Nephron progenitor cell (in vitro differentiated cells): ENCODE results near the gene VWA8.

ENCODE experiments used
- DNase-seq: peaks from one replicate; pipeline ENCODE4 v3.0.0; 2021
- H3K27ac Mint-ChIP-seq: 2 replicates; pipeline ENCODE4 v1.8.0; 2021; ENCODE audit warnings: mild to moderate bottlenecking, moderate library complexity, mixed read lengths
- H3K27me3 Mint-ChIP-seq: 2 replicates; pipeline ENCODE4 v1.8.0; 2021; ENCODE audit warnings: mild to moderate bottlenecking, low read depth, mixed read lengths; ENCODE audit not compliant: poor library complexity
- H3K36me3 Mint-ChIP-seq: 2 replicates; pipeline ENCODE4 v1.8.0; 2021; ENCODE audit warnings: low read depth, mixed read lengths
- H3K4me1 Mint-ChIP-seq: 2 replicates; pipeline ENCODE4 v1.8.0; 2021; ENCODE audit warnings: mixed read lengths
- H3K4me3 Mint-ChIP-seq: 2 replicates; pipeline ENCODE4 v1.8.0; 2021; ENCODE audit warnings: mild to moderate bottlenecking, moderate library complexity, mixed read lengths
- H3K9me3 Mint-ChIP-seq: 2 replicates; pipeline ENCODE4 v1.8.0; 2021; ENCODE audit warnings: mild to moderate bottlenecking, moderate library complexity, mixed read lengths
- CTCF ChIP-seq: fragments of 200-600 bp; sonication (generic); IDR thresholded peaks from 2 replicates; pipeline ENCODE4 v1.5.0; 2021; ENCODE audit warnings: antibody characterized with exemption

VWA8 gene

GRCh38 chr13:41694545-41695301 lies 266.2 kb downstream of the VWA8 start:
- H3K27ac Mint-ChIP-seq, result peak overlapping the region; percentile 90
- peaks cover 26% of the 10 kb centered on the region for H3K36me3 Mint-ChIP-seq
- no peak for TF ChIP-seq CTCF
- peak overlapping the region; percentile 67 for H3K4me3 Mint-ChIP-seq
- DNase-seq, result no peak
- no peaks in the 10 kb centered on the region for H3K9me3 Mint-ChIP-seq
- no peaks in the 10 kb centered on the region for H3K27me3 Mint-ChIP-seq
- H3K4me1 Mint-ChIP-seq, result peaks cover 62% of the 10 kb centered on the region

- Mint-ChIP-seq H3K4me1 (peaks cover 60% of the 10 kb centered on the region), H3K27me3 (no peaks in the 10 kb centered on the region), H3K27ac (no peak overlapping the region), H3K4me3 (no peak overlapping the region), H3K36me3 (peaks cover 28% of the 10 kb centered on the region), H3K9me3 (no peaks in the 10 kb centered on the region)
- TF ChIP-seq CTCF, result no peak
- no peak for DNase-seq
Measured at GRCh38 chr13:41693434-41693833, 267.5 kb downstream of the VWA8 start.

- Mint-ChIP-seq H3K27me3 (no peaks in the 10 kb centered on the region), H3K9me3 (no peaks in the 10 kb centered on the region), H3K4me1 (peaks cover 43% of the 10 kb centered on the region), H3K4me3 (no peak overlapping the region), H3K27ac (peak overlapping the region; percentile 52), H3K36me3 (peaks cover 22% of the 10 kb centered on the region)
- TF ChIP-seq CTCF, result no peak
- DNase-seq, result no peak
Measured at GRCh38 chr13:41691274-41691673, 269.6 kb downstream of the VWA8 start.

- TF ChIP-seq CTCF, result no peak
- Mint-ChIP-seq H3K36me3 (peaks cover 38% of the 10 kb centered on the region), H3K27ac (no peak overlapping the region), H3K4me3 (no peak overlapping the region), H3K27me3 (no peaks in the 10 kb centered on the region), H3K4me1 (peaks cover 15% of the 10 kb centered on the region), H3K9me3 (no peaks in the 10 kb centered on the region)
- DNase-seq, result no peak
Measured at GRCh38 chr13:41682766-41683165, 278.1 kb downstream of the VWA8 start.

GRCh38 chr13:41682001-41682400 lies 278.9 kb downstream of the VWA8 start:
- no peaks in the 10 kb centered on the region for H3K9me3 Mint-ChIP-seq
- peaks cover 15% of the 10 kb centered on the region for H3K4me1 Mint-ChIP-seq
- TF ChIP-seq CTCF, result no peak
- peaks cover 38% of the 10 kb centered on the region for H3K36me3 Mint-ChIP-seq
- no peak overlapping the region for H3K4me3 Mint-ChIP-seq
- DNase-seq, result no peak
- no peaks in the 10 kb centered on the region for H3K27me3 Mint-ChIP-seq
- no peak overlapping the region for H3K27ac Mint-ChIP-seq

- no peak for DNase-seq
- peaks cover 15% of the 10 kb centered on the region for H3K4me1 Mint-ChIP-seq
- TF ChIP-seq CTCF, result no peak
- H3K27me3 Mint-ChIP-seq, result no peaks in the 10 kb centered on the region
- H3K4me3 Mint-ChIP-seq, result no peak overlapping the region
- H3K27ac Mint-ChIP-seq, result no peak overlapping the region
- peaks cover 38% of the 10 kb centered on the region for H3K36me3 Mint-ChIP-seq
- no peaks in the 10 kb centered on the region for H3K9me3 Mint-ChIP-seq
Measured at GRCh38 chr13:41681587-41681986, 279.3 kb downstream of the VWA8 start.
